GM19452 (cell line): ENCODE data around the gene SWT1.
A peak's percentile ranks its signal among the peaks of the same experiment; 100 is the strongest.
"Not testable (repeated sequence)": the region's sequence is repeated elsewhere in the genome, so short reads cannot be mapped to it uniquely, and the experiment has no call there.

ENCODE experiments used
- ATAC-seq: cut with Tn5 transposase; IDR thresholded peaks from one replicate; pipeline ENCODE4 v1.9.1; 2021; ENCODE audit not compliant: unreplicated experiment

Gene SWT1

DNA sequence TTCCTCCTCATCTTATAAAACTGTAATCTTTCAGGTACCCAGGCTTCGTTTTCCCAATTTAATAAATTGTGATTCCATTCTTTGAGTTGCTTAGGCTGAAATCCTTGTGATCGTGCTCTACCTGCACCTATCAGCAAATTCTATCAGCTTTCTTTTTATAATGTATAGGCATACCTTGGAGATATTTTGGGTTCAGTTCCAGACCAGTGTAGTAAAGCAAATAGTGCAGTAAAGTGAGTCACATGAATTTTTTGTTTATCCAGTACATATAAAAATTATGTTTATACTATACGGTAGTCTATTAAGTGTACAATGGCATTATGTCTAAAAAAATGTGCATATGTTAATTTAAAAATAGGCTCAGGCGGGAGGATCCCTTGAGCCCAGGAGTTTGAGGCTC, 5.5 kb downstream of the SWT1 start:
- no peak for ATAC-seq

DNA sequence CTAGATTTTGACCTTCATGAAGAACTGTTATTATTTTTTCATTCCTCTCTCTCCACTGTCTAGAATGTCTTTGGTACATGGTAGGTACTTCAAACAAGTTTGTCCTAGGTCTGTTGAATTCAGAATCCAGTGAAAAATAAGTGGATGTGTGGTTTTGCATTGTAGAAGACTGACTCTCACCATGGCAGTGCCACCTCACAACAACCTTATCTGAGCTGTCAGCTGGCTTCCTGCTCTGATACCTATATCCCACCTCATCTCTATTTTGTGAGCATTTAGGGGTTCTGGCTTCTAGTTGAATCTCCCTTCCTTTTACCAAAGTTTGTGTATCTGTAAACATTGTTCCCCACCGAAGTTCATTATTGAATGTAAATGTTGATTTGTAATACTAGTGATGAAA, 9.1 kb downstream of the SWT1 start:
- no peak for ATAC-seq

DNA sequence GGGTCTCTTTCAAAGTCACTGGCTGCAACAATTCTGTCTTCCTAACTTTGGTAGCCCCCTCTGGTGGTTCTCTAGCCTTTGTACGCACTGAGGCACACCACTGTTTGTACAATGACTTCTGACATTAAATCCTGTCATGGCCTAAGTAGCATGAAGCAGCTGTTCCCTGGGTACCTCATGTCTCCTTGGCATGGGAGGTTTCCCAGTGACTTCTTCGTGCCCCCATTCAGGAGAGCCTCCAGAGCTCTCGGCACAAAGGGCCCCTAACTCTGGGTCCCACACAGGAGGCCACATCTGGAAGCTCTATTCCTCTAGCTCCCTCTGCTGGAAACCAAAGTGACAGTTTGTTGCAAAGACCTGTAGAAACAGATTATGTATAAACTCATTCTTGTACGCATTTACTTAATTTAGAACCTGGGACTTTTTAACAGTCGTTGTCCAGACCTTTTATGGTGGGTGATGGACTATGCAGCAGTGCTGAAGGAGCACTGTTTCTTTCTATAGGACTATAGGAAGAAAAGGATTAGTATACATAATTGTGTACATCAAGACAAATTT, 13.4 kb downstream of the SWT1 start:
- peak; percentile 89 for ATAC-seq

DNA sequence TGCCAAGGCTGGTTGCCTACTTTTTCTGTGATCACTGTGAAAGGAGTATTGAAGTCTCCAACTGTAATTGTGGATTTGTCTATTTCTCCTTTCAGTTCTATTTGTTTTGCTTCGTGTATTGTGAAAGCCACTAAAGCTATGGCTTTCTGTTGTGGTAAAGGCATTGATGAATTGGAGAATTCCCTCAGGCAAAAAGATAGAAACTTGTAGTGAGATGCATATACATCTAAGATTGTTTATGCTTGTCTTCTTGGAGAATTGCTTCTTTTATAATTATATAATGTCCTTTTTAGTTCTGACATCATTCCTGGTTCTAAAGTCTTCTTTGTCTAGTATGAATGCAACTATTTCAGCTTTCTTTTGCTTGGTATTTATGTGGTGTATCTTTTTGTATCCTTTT, 36.8 kb downstream of the SWT1 start:
- no peak for ATAC-seq

DNA sequence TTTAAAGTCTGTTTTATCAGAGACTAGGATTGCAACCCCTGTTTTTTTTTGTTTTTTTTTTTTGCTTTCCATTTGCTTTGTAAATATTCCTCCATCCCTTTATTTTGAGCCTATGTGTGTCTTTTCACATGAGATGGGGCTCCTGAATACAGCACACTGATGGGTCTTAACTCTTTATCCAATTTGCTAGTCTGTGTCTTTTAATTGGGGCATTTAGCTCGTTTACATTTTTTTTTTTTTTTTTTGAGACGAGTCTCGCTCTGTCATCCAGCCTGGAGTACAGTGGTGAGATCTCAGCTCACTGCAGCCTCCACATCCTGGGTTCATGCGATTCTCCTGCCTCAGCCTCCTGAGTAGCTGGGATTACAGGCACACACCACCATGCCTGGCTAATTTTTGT, 41.7 kb downstream of the SWT1 start:
- ATAC-seq, result not testable (repeated sequence)

DNA sequence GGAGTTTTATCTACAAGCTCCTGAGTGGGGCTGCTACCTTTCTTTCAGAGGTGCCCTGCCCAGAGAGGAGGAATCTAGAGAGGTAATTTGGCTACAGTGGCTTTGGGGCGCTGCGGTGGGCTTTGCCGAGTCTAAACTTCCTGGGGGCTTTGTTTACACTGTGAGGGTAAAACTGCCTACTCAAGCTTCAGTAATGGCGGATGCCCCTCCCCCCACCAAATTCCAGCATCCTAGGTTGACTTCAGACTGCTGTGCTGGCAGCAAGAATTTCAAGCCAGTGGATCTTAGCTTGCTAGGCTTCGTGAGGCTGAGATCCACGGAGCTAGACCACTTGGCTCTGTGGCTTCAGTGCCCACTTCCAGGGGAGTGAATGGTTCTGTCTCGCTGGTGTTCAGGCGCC, 43.9 kb downstream of the SWT1 start:
- ATAC-seq, result no peak

DNA sequence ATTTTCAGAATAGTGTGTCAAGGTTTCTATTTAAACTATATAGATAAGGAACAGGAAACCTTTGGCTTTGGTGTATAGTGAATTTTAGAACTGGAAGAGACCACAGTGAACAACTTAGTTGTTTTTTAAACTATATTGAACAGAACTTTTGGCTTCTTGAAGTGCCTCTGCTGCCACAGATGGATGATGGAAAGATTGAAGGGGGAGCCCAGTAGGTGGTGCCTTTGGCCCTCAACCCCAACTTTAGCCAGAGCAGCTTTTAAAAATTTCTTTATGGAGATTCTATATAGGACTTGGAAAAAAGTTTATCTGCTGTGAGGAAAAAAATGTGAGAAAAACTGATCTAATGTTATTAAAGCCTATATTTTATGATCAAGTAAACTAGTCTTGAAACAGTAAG, 50.2 kb downstream of the SWT1 start:
- no peak for ATAC-seq

DNA sequence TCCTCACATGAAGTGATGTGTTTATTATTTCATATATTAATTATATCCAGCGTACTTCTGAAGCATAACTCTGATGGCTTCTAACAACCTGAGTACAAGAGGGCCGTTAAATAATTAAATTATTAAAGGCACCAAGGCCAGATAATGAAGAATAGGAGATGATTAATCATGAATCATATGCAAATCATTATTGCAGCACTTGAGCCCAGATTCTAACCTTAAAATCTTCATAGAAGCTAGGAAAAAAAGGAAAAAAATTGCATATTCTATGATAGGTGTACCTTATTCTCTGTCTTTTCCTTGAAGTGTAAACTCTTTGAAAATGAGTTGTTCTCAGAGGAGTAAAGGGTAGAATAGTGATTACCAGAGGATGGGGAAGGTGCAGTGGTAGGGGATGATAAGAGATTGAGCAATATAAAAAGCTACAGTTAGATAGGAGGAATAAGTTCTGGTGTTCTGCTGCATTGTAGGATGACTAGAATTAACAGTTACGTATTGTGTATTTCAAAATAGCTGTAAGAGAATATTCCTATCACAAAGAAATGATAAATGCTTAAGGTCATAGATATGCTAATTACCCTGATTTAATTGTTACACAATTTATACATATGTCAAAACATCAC, 51.1 kb downstream of the SWT1 start:
- no peak for ATAC-seq

DNA sequence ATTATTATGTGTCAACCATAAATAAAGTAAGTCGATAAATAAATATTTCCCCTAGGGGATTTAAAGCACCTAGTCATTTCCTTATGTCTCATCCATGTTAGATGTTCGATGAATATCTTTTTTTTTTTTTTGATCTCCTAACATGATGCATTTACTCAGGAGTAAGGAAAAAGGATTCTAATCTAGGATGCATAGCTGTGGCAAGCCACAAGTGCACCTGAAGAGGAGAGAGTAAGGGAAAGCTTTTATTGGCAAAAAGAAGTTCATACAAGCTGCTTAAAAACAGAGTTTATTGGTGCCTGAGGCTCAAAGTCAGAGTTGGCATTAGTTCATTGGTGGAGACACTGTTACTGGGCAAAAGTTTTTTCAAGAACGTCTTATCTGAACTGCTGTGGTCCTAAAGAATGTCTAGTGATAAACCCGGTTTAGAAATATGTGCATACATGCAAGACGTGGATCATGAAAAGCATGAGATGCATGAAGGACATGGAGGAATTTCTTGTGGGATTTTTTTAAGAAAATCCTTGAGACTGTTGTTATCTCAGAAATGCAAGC, 51.7 kb downstream of the SWT1 start:
- no peak for ATAC-seq

DNA sequence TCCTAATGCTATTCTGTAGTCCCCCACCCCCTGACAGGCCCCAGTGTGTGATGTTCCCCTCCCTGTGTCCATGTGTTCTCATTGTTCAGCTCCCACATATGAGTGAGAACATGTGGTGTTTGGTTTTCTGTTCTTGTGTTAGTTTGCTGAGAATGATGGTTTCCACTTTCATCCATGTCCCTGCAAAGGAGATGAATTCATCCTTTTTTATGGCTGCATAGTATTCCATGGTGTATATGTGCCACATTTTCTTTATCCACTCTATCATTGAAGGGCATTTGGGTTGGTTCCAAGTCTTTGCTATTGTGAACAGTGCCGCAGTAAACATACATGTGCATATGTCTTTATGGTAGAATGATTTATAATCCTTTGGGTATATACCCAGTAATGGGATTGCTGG, 52.4 kb downstream of the SWT1 start:
- not testable (repeated sequence) for ATAC-seq

DNA sequence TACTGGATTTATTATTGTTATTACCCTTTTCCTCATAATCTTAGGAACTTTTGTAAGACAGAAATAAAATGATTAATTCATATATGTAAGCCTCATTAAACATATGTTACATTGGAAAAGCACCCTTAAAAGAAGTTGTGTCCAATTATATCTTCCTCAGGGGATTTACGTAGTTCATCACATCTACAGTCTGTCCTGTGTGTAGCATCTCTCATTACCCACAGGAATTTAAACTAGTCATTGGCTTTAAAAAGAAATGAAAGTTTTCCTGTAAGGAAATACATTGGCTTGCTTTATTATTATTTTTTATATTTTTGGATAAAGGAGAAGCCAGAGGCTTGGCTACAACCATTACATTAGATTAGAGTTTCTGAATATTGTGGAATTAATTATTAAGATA, 56.1 kb downstream of the SWT1 start:
- ATAC-seq, result no peak

DNA sequence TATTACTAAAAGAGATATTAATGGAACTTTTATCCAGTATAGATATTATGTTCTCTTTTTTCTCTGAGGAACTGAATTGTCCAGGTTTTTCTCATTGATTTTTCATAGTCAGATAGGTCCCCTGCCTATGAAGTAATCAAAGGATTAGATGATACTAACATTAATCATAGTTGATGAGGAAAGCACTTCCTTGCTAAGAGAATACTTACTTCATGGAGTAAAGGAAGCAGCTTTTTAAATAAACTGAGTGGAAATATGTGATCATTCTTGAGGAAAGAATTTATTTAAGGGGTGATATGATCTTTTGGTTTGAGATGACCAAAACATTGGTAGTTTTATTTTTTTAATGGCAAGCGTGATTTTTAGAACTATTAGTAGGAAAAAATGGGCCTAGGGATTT, 58.9 kb downstream of the SWT1 start:
- no peak for ATAC-seq

DNA sequence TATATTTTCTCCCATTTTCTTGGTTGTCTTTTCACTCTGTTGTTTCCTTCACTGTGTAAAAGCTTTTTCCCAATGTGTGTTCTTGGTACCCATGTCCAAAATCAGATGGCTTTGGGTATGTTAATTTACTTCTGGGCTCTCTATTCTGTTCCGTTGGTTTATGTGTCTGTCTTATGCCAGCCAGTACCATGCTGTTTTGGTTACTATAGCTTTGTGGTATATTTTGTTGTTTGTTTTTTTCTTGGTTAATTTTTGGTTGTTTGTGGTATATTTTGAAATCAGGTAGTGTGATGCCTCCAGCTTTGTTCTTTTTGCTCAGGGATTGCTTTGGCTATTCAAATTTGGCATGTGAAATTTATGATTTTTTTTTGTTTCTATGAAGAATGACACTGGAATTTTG, 67.2 kb downstream of the SWT1 start:
- no peak for ATAC-seq

DNA sequence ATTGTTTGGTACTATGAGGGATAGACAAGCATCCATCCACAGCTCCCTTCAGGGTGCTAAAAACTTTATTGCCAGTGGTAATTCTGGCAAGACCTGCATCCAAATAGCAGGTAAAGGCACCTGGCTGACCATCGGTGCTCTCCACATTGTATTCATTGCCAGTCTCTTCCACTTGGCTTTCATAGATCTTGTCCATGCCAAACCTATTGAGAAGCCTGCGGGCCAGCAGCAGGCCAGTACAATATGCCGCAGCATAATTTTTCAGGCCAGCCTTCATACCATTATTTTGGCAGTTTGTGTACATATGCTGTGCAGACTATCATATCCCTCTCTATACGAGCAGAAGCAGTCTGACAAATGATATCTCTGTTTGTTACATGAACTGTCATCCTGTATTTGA, 70.2 kb downstream of the SWT1 start:
- ATAC-seq, result no peak

DNA sequence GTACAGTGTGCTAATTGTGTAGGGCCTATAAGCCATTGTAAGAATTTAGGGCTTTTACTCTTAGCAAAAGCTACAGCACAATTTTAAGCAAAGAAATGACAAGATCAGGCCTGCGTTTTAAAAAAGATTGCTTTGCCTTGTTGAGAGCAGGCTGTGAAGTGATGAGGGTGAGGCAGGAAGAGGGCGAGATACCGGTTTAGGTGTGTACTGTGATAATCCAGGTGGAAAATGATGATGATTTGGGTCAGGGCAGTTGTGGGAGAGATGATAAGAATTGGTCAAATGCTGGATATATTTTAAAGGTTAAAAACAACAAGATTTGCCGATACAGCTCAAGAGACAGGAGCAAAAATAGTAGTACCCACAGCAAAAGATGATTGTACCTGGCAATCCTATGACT, 72.0 kb downstream of the SWT1 start:
- ATAC-seq, result no peak

DNA sequence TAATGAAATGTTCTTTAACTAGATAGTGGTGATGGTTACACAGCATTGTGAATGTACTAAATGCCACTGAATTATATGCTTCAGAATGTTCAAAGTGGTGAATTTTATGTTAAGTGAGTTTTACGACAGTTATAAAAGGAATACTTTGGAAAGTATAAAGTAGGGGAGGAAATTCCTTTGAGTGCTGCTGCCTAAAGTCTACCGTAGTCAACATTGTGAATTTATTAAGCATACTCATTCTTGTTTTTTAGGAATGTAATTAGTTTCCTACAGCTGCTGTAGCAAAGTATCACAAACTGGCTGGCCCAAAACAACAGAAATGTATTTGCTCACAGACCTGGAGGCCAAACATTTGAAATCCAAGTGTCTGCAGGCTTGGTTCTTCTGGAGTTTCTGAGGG, 73.0 kb downstream of the SWT1 start:
- no peak for ATAC-seq

DNA sequence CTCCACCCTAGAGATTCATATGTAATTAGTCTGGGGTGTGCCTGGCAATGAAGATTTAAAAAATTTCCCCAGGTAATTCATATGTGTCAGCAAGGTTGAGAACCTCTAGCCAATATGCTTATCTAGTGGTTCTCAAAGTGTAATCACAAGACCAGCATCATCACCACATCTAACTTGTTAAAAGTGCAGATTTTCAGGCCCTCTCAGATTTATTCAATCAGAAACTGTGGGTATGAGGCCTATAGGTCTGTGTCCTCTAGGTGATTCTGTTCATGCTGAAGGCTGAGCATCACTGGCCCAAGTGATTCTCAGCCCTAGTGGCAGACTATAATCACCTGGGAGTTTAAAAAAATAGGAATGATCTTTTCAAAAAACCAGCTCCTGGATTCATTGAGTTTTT, 75.9 kb downstream of the SWT1 start:
- ATAC-seq, result no peak

DNA sequence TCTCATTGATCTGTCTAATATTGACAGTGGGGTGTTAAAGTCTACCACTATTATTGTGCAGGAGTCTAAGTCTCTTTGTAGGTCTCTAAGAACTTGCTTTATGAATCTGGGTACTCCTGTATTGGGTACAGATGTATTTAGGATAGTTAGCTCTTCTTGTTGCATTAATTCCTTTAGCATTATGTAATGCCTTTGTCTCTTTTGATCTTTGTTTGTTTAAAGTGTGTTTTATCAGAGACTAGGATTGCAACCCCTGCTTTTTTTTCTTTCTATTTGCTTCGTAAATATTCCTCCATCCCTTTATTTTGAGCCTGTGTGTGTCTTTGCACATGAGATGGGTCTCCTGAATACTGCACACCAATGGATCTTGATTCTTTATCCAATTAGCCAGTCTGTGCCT, 77.2 kb downstream of the SWT1 start:
- not testable (repeated sequence) for ATAC-seq

DNA sequence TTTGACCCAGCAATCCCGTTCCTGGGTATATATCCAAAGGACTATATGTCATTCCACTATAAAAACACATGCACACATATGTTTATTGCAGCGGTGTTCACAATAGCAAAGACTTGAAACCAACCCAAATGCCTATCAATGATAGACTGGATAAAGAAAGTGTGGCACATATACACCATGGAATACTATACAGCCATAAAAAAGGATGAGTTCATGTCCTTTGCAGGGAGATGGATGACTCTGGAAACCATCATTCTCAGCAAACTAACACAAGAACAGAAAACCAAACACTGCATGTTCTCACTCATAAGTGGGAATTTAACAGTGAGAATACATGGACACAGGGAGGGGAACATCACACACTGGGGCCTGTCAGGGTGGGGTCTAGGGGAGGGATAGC, 80.2 kb downstream of the SWT1 start:
- not testable (repeated sequence) for ATAC-seq

DNA sequence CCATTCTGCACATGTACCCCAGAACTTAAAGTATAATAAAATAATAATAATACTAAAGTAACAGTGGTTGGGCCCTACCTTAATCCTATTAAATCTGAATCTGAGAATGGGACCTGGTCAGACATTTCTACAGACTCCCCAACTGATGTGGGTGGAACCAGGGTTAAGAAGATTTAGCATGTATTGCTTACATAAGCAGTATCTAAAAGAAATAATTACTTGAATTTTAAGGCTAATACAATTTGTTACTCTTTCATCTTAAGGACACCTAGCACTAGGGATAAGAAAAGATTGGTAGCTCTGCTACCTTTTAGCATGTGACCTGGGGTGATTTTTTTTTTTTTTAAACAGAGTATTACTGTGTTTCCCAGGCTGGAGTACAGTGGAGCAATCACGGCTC, 80.7 kb downstream of the SWT1 start:
- no peak for ATAC-seq

DNA sequence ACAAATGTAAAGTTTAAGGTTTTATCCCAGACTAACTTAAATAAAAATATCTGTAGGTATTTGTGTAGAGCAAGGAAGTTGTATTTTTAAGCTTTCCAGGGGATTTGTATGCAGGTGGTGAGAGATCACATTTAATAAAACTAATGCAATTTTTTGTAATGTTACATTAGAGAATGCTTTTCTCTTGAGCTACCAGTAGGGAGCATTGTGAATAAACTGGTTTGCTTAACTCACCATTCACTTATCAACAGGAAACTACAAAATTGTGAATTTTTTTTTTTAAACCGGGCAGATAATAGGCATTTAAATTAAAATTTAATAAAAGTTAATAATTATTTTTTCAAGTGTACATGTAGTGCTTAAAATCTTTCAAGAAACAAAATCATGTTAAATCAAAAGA, 81.5 kb downstream of the SWT1 start:
- no peak for ATAC-seq

DNA sequence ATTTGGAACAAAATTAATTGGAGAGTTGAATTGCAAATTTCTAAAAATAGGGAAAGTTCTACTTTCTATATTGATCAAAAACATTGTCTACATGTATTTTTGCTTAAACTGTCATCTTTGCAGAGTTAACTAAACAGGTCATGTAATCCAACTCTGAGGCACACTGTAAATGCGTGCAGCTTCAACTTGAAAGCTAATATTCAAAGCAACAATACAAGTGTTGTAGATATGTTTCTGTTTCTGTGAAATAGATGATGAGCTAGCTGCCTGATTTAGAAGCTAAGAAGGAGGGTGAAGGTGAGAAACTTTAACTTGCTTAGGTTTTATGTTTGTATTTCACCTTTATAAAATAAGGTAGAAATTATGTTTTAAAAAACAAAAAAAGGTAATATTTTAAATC, 82.9 kb downstream of the SWT1 start:
- ATAC-seq, result no peak

DNA sequence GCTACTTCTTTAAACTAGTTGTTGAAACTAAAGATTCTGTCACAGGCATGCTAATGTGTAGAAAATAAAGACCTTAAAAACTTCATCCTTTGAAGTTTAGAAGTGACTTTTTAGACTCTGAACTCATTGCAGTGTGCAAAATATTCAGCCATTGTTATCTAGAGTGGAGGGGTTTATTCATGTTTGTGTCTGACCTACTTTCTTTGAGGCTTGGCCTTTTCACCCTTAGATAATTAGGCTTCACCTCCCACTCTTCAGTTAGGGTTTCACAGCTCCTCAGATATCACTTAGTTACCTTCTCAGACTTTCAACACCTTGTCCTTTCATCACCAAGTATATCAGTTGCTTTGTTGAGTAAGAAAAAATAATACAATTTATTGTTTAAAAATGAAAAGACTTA, 84.2 kb downstream of the SWT1 start:
- no peak for ATAC-seq
